ENCODE data around the gene STK10.

The STK10 gene

GRCh38 chr5:172085738-172086137 is 102.3 kb downstream of the STK10 start:
- no peak for DNase-seq

- no peak for DNase-seq
Measured at GRCh38 chr5:172082180-172082579, 105.8 kb downstream of the STK10 start.

- no peak for DNase-seq
Measured at GRCh38 chr5:172079876-172080275, 108.1 kb downstream of the STK10 start.

GRCh38 chr5:172078726-172079345 is 109.2 kb downstream of the STK10 start:
- DNase-seq: no peak

- DNase-seq: no peak
Measured at GRCh38 chr5:172077664-172078425, 110.2 kb downstream of the STK10 start.

GRCh38 chr5:172076761-172077244 is 111.2 kb downstream of the STK10 start:
- no peak for DNase-seq

- DNase-seq: no peak
Measured at GRCh38 chr5:172075656-172076055, 112.4 kb downstream of the STK10 start.

- DNase-seq: no peak
Measured at GRCh38 chr5:172074896-172075295, 113.1 kb downstream of the STK10 start.

- no peak for DNase-seq
Measured at GRCh38 chr5:172071309-172071875, 116.6 kb downstream of the STK10 start.

- no peak for DNase-seq
Measured at GRCh38 chr5:172065431-172066065, 122.5 kb downstream of the STK10 start.

- DNase-seq: no peak
Measured at GRCh38 chr5:172064766-172065165, 123.3 kb downstream of the STK10 start.

GRCh38 chr5:172064358-172064757 is 123.7 kb downstream of the STK10 start:
- DNase-seq: no peak

GRCh38 chr5:172063463-172064235 is 124.4 kb downstream of the STK10 start:
- DNase-seq: no peak

GRCh38 chr5:172059661-172060100 is 128.3 kb downstream of the STK10 start:
- no peak for DNase-seq

- no peak for DNase-seq
Measured at GRCh38 chr5:172058088-172058487, 129.9 kb downstream of the STK10 start.

GRCh38 chr5:172055996-172056395 is 132.0 kb downstream of the STK10 start:
- DNase-seq: no peak

GRCh38 chr5:172055421-172055820 is 132.6 kb downstream of the STK10 start:
- no peak for DNase-seq

GRCh38 chr5:172054611-172055153 is 133.3 kb downstream of the STK10 start:
- DNase-seq: no peak

- no peak for DNase-seq
Measured at GRCh38 chr5:172052450-172053236, 135.4 kb downstream of the STK10 start.

- DNase-seq: no peak
Measured at GRCh38 chr5:172051643-172052339, 136.2 kb downstream of the STK10 start.

GRCh38 chr5:172050080-172050479 is 137.9 kb downstream of the STK10 start:
- no peak for DNase-seq
